ENCODE data around the gene HSD17B11. TPM values are rescaled to one million over a fixed set of nuclear protein-coding genes. Genes with fewer than 3 reads are reported as not detected.

HSD17B11 gene
- total RNA-seq, 1 donor: 49.6 TPM

GRCh38 chr4:87339440-87339839 lies 51.5 kb downstream of the HSD17B11 start:
- Histone ChIP-seq H3K4me1 (ENCODE audit: insufficient read depth, low read length) (no peaks in the 10 kb centered on the region), H3K36me3 (ENCODE audit: insufficient read depth, low read length) (no peaks in the 10 kb centered on the region), H4K20me1 (ENCODE audit: insufficient read depth, low read length) (no peaks in the 10 kb centered on the region), H3K27ac (ENCODE audit: low read depth, low read length) (no peak overlapping the region), H2AFZ (ENCODE audit: low read length) (no peak overlapping the region), H3K4me3 (ENCODE audit: insufficient read depth, low read length) (no peak overlapping the region), H3K4me2 (ENCODE audit: insufficient read depth, low read length) (no peak overlapping the region), H3K9me3 (ENCODE audit: low read depth, low read length) (no peaks in the 10 kb centered on the region), H3K27me3 (ENCODE audit: insufficient read depth, low read length) (no peaks in the 10 kb centered on the region), H3K79me2 (ENCODE audit: insufficient read depth, low read length) (no peaks in the 10 kb centered on the region)
- no peak for DNase-seq (ENCODE audit: insufficient read length, low spot score, missing footprints)
- TF ChIP-seq CTCF (IDR thresholded peaks at IDR 0.05; ENCODE audit: extremely low read depth, low read depth, low read length): no peak

GRCh38 chr4:87337361-87337760 lies 53.6 kb downstream of the HSD17B11 start:
- Histone ChIP-seq H3K79me2 (ENCODE audit: insufficient read depth, low read length) (no peaks in the 10 kb centered on the region), H3K9me3 (ENCODE audit: low read depth, low read length) (peaks cover 6% of the 10 kb centered on the region), H3K4me2 (ENCODE audit: insufficient read depth, low read length) (no peak overlapping the region), H4K20me1 (ENCODE audit: insufficient read depth, low read length) (no peaks in the 10 kb centered on the region), H2AFZ (ENCODE audit: low read length) (no peak overlapping the region), H3K4me1 (ENCODE audit: insufficient read depth, low read length) (no peaks in the 10 kb centered on the region), H3K27ac (ENCODE audit: low read depth, low read length) (no peak overlapping the region), H3K36me3 (ENCODE audit: insufficient read depth, low read length) (no peaks in the 10 kb centered on the region), H3K27me3 (ENCODE audit: insufficient read depth, low read length) (no peaks in the 10 kb centered on the region), H3K4me3 (ENCODE audit: insufficient read depth, low read length) (no peak overlapping the region)
- no peak for DNase-seq (ENCODE audit: insufficient read length, low spot score, missing footprints)
- no peak for TF ChIP-seq CTCF (IDR thresholded peaks at IDR 0.05; ENCODE audit: extremely low read depth, low read depth, low read length)

GRCh38 chr4:87333267-87333666 lies 57.7 kb downstream of the HSD17B11 start:
- Histone ChIP-seq H2AFZ (ENCODE audit: low read length) (no peak overlapping the region), H3K4me3 (ENCODE audit: insufficient read depth, low read length) (no peak overlapping the region), H4K20me1 (ENCODE audit: insufficient read depth, low read length) (no peaks in the 10 kb centered on the region), H3K36me3 (ENCODE audit: insufficient read depth, low read length) (no peaks in the 10 kb centered on the region), H3K9me3 (ENCODE audit: low read depth, low read length) (peaks cover 6% of the 10 kb centered on the region), H3K4me2 (ENCODE audit: insufficient read depth, low read length) (no peak overlapping the region), H3K4me1 (ENCODE audit: insufficient read depth, low read length) (no peaks in the 10 kb centered on the region), H3K27me3 (ENCODE audit: insufficient read depth, low read length) (no peaks in the 10 kb centered on the region), H3K79me2 (ENCODE audit: insufficient read depth, low read length) (no peaks in the 10 kb centered on the region), H3K27ac (ENCODE audit: low read depth, low read length) (no peak overlapping the region)
- no peak for DNase-seq (ENCODE audit: insufficient read length, low spot score, missing footprints)
- TF ChIP-seq CTCF (IDR thresholded peaks at IDR 0.05; ENCODE audit: extremely low read depth, low read depth, low read length): no peak

- Histone ChIP-seq H3K4me1 (ENCODE audit: insufficient read depth, low read length) (no peaks in the 10 kb centered on the region), H3K4me3 (ENCODE audit: insufficient read depth, low read length) (no peak overlapping the region), H2AFZ (ENCODE audit: low read length) (no peak overlapping the region), H3K9me3 (ENCODE audit: low read depth, low read length) (peaks cover 6% of the 10 kb centered on the region), H3K79me2 (ENCODE audit: insufficient read depth, low read length) (no peaks in the 10 kb centered on the region), H3K27me3 (ENCODE audit: insufficient read depth, low read length) (no peaks in the 10 kb centered on the region), H3K27ac (ENCODE audit: low read depth, low read length) (no peak overlapping the region), H4K20me1 (ENCODE audit: insufficient read depth, low read length) (no peaks in the 10 kb centered on the region), H3K4me2 (ENCODE audit: insufficient read depth, low read length) (no peak overlapping the region), H3K36me3 (ENCODE audit: insufficient read depth, low read length) (no peaks in the 10 kb centered on the region)
- DNase-seq (ENCODE audit: insufficient read length, low spot score, missing footprints): no peak
- TF ChIP-seq CTCF (IDR thresholded peaks at IDR 0.05; ENCODE audit: extremely low read depth, low read depth, low read length): no peak
Observed at GRCh38 chr4:87330761-87331160, 60.2 kb downstream of the HSD17B11 start.
